Measurements from ENCODE around the gene CDH23.

DNA sequence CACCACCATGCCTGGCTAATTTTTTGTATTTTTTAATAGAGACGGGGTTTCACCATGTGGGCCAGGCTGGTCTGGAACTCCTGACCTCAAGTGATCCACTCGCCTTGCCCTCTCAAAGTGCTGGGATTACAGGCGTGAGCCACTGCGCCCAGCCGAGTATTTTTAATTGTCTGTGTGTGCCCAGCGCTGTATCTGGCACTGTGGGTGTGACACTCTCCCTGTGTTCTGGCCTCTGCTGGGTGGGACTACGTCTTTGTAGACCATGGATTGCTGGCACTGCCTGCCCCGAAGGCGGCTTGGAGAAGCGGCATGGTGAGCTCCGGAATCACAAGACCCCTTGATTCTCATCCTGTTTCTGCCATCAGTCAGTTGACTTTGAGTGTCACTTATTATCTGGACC, 136.2 kb downstream of the CDH23 start:
- TF ChIP-seq EZH2 (IDR thresholded peaks at IDR 0.05; ENCODE audit: low read length, unreplicated experiment): no peak
- TF ChIP-seq, protein P1, sequence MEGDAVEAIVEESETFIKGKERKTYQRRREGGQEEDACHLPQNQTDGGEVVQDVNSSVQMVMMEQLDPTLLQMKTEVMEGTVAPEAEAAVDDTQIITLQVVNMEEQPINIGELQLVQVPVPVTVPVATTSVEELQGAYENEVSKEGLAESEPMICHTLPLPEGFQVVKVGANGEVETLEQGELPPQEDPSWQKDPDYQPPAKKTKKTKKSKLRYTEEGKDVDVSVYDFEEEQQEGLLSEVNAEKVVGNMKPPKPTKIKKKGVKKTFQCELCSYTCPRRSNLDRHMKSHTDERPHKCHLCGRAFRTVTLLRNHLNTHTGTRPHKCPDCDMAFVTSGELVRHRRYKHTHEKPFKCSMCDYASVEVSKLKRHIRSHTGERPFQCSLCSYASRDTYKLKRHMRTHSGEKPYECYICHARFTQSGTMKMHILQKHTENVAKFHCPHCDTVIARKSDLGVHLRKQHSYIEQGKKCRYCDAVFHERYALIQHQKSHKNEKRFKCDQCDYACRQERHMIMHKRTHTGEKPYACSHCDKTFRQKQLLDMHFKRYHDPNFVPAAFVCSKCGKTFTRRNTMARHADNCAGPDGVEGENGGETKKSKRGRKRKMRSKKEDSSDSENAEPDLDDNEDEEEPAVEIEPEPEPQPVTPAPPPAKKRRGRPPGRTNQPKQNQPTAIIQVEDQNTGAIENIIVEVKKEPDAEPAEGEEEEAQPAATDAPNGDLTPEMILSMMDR (conservative IDR thresholded peaks at IDR 0.05; ENCODE audit: low read depth, low read length): no peak
